Measurements from ENCODE around the gene XRN2. TPM values are rescaled to one million over a fixed set of nuclear protein-coding genes. Genes with fewer than 3 reads are reported as not detected.
"Not testable (repeated sequence)": the region's sequence is repeated elsewhere in the genome, so short reads cannot be mapped to it uniquely, and the experiment has no call there.

XRN2 gene
- total RNA-seq, 2 donors from 2014 or later = 37.5 to 40.8 TPM

GRCh38 chr20:21397341-21398108, 94.4 kb downstream of the XRN2 start, which contains the start of gene NKX2-4:
TSS of gene NKX2-4 (minus strand) at chr20:21397526. CDS start at chr20:21397399, 127 bp downstream.
- peak within 1 kb of the TSS in 1 of 2 donors; percentile 31 for H3K4me3 ChIP-seq
- TF ChIP-seq CTCF (IDR thresholded peaks at IDR 0.05) = no peak
- H3K9me3 ChIP-seq = no peaks in the 10 kb centered on the region
- peaks cover 0 to 13% of the 10 kb centered on the region in 2 donors for H3K4me1 ChIP-seq
- H3K27me3 ChIP-seq = peaks cover 53 to 55% of the 10 kb centered on the region in 2 donors
- H3K27ac ChIP-seq = no peak within 1 kb of the TSS
- no peak for DNase-seq (ENCODE audit: low spot score)
- no peaks in the 10 kb centered on the region for H3K36me3 ChIP-seq

GRCh38 chr20:21398109-21399004, 95.2 kb downstream of the XRN2 start:
- H3K9me3 ChIP-seq = no peaks in the 10 kb centered on the region
- no peak for TF ChIP-seq CTCF (IDR thresholded peaks at IDR 0.05)
- no peak overlapping the region for H3K4me3 ChIP-seq
- H3K36me3 ChIP-seq = no peaks in the 10 kb centered on the region
- no peak for DNase-seq (ENCODE audit: low spot score)
- peaks cover 49 to 50% of the 10 kb centered on the region in 2 donors for H3K27me3 ChIP-seq
- peaks cover 0 to 13% of the 10 kb centered on the region in 2 donors for H3K4me1 ChIP-seq
- H3K27ac ChIP-seq = no peak overlapping the region

- DNase-seq (ENCODE audit: low spot score) = no peak
- TF ChIP-seq CTCF (IDR thresholded peaks at IDR 0.05) = no peak
- Histone ChIP-seq H3K27ac (no peak overlapping the region), H3K27me3 (peaks cover 43 to 46% of the 10 kb centered on the region in 2 donors), H3K9me3 (no peaks in the 10 kb centered on the region), H3K36me3 (no peaks in the 10 kb centered on the region), H3K4me1 (peaks cover 0 to 13% of the 10 kb centered on the region in 2 donors), H3K4me3 (no peak overlapping the region)
These were observed 95.9 kb downstream of the XRN2 start for GRCh38 chr20:21399005-21399475.

- H3K4me3 ChIP-seq = no peak overlapping the region
- no peak for TF ChIP-seq CTCF (IDR thresholded peaks at IDR 0.05)
- H3K36me3 ChIP-seq = no peaks in the 10 kb centered on the region
These were observed 108.6 kb downstream of the XRN2 start for GRCh38 chr20:21411725-21412124.

GRCh38 chr20:21413996-21414395, 110.9 kb downstream of the XRN2 start:
- H3K4me1 ChIP-seq; DNase-seq (ENCODE audit: low spot score); H3K27me3 ChIP-seq; H3K36me3 ChIP-seq; H3K4me3 ChIP-seq; H3K27ac ChIP-seq: not testable (repeated sequence)
- H3K9me3 ChIP-seq = peaks cover 0 to 19% of the 10 kb centered on the region in 2 donors

More at GRCh38 chr20:21411725-21412124, 108.6 kb downstream of the XRN2 start:
- DNase-seq (ENCODE audit: low spot score) = no peak
- Histone ChIP-seq H3K27ac (no peak overlapping the region), H3K4me1 (no peaks in the 10 kb centered on the region), H3K9me3 (peaks cover 0 to 18% of the 10 kb centered on the region in 2 donors), H3K27me3 (no peaks in the 10 kb centered on the region)

- not testable (repeated sequence) for H3K4me1 ChIP-seq; H3K27me3 ChIP-seq; H3K4me3 ChIP-seq; H3K27ac ChIP-seq; H3K36me3 ChIP-seq; DNase-seq (ENCODE audit: low spot score)
- peaks cover under 1 to 25% of the 10 kb centered on the region in 2 donors for H3K9me3 ChIP-seq
These were observed 116.0 kb downstream of the XRN2 start for GRCh38 chr20:21419147-21419546.

Data from right atrium auricular region (tissue), 2 donors.